Left cardiac atrium (tissue), 4 donors: ENCODE measurements around the gene PNPLA8. TPM values are rescaled to one million over a fixed set of nuclear protein-coding genes. Genes with fewer than 3 reads are reported as not detected.

ENCODE experiments used
- ATAC-seq, 2 donors: fragments of 200-7000 bp; cut with Tn5 transposase; one replicate each; pipeline ENCODE4 v1.9.1; 2020; ENCODE audit warnings: mild to moderate bottlenecking in 2 of 2, moderate library complexity in 2 of 2
- DNase-seq: peaks from one replicate; pipeline ENCODE4 v3.0.0-alpha.2; 2020
- intact Hi-C, 2 donors: fragments of 100-400 bp; cut with DNase I; formaldehyde crosslinking; loops; one replicate each; pipeline versions ENCODE4 v1.14.1 to v1.15.1; 2022 to 2023
- total RNA-seq, 2 donors: library from RNA; stranded (reverse); fragmentation: NEBNext Ultra II Directional; extraction: Animal tissue kit (Norgen Biotek cat#: 25700); gene quantifications; one replicate each; pipeline ENCODE4 v1.2.1, GENCODE V29; 2021
- donor health status: DM: no; HTN: yes; CAD: no.
- donor health status: DM: no; HTN: yes; CAD: no; lungs with severe emphysema.
- donor health status: DM: yes; HTN: yes; CAD: no.
- donor health status: Dilated cardiomyopathy.

PNPLA8 gene
- total RNA-seq, 2 donors from 2014 or later = 28.0 to 34.7 TPM

DNA sequence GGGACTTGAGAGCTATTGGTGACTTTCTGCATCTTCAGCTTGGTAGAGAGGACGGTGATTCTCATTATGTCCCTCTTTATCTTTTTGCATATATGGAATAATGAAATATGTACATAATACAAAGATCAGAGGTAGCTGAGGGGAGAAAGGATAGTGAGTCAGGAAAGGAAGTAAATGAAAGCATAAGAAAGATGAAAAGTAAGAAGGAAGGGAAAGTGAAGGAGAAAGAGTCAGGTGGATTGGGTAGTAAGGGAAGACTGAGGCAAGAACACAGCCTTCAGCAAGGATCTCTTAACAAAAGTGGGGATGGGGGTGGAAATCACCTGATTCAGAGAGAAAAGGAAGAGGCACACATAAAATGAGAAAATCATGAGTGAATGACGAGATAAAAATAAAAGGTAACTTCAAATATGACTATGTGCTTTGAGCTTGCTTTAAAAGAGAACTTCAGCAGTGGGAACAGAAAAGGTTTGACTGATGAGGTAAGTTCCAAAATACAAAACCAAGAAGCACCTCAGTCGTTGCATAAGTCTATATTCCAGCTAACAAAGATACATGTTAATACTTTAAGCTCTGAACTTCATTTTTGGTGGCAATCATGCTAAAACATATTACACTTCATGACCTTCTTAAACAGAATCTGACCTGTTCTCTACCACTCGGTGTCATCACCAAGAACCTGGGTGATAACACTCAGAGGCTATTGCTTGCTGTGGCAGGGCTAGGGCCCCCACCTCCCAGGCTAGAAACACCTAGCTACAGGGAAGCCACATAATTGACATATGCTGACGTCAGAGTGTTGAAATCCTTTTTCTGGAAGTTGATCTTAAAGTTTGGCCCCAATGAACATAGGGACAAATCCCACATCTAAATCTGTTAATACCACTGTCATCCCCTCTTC is 102.6 kb downstream of the PNPLA8 start:
- intact Hi-C loops = no loop called here
- DNase-seq = no peak
- no peak for ATAC-seq

DNA sequence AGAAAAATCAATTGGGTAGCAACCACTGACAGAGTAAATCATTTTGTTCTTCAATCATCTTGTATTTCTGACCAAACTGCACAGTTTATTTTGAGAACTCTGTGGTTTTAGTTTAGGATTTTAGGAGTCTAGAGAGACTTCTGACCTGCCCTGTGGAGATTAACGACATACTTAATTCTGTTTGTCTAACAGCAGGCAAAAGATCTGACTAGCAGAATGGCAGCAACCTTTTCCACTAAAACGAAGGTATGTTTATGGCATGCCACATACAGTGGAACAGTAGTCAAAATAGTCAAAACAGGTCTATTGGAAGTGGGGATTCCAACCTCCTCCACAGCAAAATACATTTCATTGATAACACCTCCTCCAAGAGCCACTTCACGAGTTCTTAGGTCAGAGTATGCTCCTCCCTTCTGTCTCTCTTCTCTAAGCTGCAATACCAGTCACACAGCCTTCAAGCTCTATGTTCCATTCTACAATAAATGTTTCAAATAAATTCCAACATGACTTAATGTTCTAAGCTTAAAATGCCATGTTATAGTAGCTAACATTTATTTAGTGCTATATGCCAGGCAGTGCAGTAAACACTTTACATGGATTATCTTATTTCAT is 104.1 kb downstream of the PNPLA8 start:
- ATAC-seq = no peak
- DNase-seq = no peak
- intact Hi-C loops = no loop called here

Other genes starting within 250 kb of the PNPLA8 start
- gene NRCAM, start 69.7 kb downstream of the PNPLA8 start, total RNA-seq = 1 to 10 TPM in 1 of 2 donors, under 1 TPM in 1; 0.47 to 3.4 TPM
- gene THAP5, start 43.6 kb upstream of the PNPLA8 start, total RNA-seq = 10 to 100 TPM; 21.1 to 24.2 TPM
- gene DNAJB9, start 43.7 kb upstream of the PNPLA8 start, total RNA-seq = 10 to 100 TPM; 30.8 to 48.8 TPM